ENCODE results near the gene RANGAP1. TPM values are rescaled to one million over a fixed set of nuclear protein-coding genes. Genes with fewer than 3 reads are reported as not detected.

The RANGAP1 gene
- total and polyA plus RNA-seq, 2 of the 4 experiments (the other 2 are of a cell fraction) = 71.2 to 148 TPM

DNA sequence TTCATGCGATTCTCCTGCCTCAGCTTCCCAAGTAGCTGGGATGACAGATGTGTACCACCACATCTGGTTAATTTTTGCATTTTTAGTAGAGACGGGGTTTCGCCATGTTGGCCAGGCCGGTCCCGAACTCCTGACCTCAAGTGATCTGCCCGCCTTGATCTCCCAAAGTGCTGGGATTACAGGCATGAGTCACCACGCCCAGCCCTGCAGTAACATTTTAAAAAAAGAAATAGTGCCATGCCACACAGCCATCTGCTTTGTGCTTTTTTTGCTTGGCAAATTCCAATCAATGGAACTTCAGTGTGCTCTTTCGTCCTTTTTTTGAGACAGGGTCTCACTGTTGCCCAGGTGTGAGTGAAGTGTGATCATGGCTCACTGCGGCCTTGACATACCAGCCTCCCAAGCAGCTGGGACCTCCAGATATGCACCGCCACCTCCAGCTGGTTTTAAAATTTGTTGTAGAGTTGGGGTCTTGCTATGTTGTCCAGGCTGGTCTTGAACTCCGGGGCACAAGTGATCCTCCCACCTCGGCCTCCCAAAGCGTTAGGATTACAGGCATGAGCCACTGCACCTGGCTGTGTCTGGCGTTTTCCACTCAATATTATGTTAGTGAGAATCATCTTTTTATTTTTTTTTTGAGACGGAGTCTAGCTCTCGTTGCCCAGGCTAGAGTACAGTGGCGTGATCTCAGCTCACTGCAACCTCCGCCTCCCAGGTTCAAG is 43.4 kb downstream of the RANGAP1 start:
- Histone ChIP-seq H3K4me1 (ENCODE audit: control insufficient read depth, insufficient read depth, low read length) (peaks cover 7% of the 10 kb centered on the region; the same call in 1 of the 2 replicates), H3K9me3 (ENCODE audit: control insufficient read depth, insufficient read depth, low read length) (no peaks in the 10 kb centered on the region), H2BK5ac (ENCODE audit: low read depth, low read length, poor library complexity, severe bottlenecking) (no peak overlapping the region), H3K36me3 (ENCODE audit: control insufficient read depth, insufficient read depth, low read length) (peaks cover 27% of the 10 kb centered on the region), H2BK120ac (ENCODE audit: low read depth, low read length) (no peak overlapping the region), H3K9ac (ENCODE audit: low read depth, low read length) (no peak overlapping the region), H4K5ac (ENCODE audit: low read depth, low read length) (no peak overlapping the region), H2AK9ac (replicated peaks; ENCODE audit: low read depth, low read length, poor library complexity) (peak overlapping the region; percentile 39), H3K4me3 (ENCODE audit: insufficient read depth, low read depth, low read length) (no peak overlapping the region), H3K4ac (ENCODE audit: low read depth, low read length) (no peak overlapping the region), H3K79me1 (ENCODE audit: low read depth in 1 of 2, low read length in 2 of 2) (peaks cover 0 to 11% of the 10 kb centered on the region in 2 experiments; a peak in 1 of 4 replicates), H3K4me2 (ENCODE audit: low read depth, low read length) (no peak overlapping the region), H3K23ac (ENCODE audit: low read depth, low read length) (no peak overlapping the region), H4K91ac (ENCODE audit: insufficient read depth, low read depth, low read length) (no peak overlapping the region), H2AK5ac (ENCODE audit: low read depth, low read length) (no peak overlapping the region), H3K56ac (ENCODE audit: extremely low read depth, insufficient read depth, low read length) (no peak overlapping the region), H3K14ac (replicated peaks; ENCODE audit: low read depth, low read length) (no peak overlapping the region), H3K27me3 (ENCODE audit: control insufficient read depth, insufficient read depth, low read length) (no peaks in the 10 kb centered on the region), H3K9me1 (ENCODE audit: insufficient read depth, low read length) (peaks cover 6% of the 10 kb centered on the region; the same call in 1 of the 2 replicates), H2AFZ (replicated peaks; ENCODE audit: low read length, poor library complexity) (peak overlapping the region; percentile 30), H2BK20ac (ENCODE audit: low read depth, low read length) (no peak overlapping the region), H2BK15ac (ENCODE audit: low read depth, low read length) (no peak overlapping the region), H3K27ac (ENCODE audit: insufficient read depth, low read length) (no peak overlapping the region), H4K20me1 (ENCODE audit: insufficient read depth, low read length) (peaks cover 17% of the 10 kb centered on the region), H3K18ac (ENCODE audit: low read depth, low read length) (no peak overlapping the region), H4K8ac (ENCODE audit: low read depth in 2 of 2, low read length in 2 of 2) (no peak overlapping the region)
- DNase-seq (no peak), ATAC-seq (ENCODE audit: low read depth) (no peak)
- intact Hi-C loops (cut with micrococcal nuclease) (no loop called here), dilution Hi-C loops (cut with HindIII; ENCODE audit: low sequenced_read_pairs, unreplicated experiment) (no loop called here), in situ Hi-C loops (cut with MboI; ENCODE audit: low sequenced_read_pairs) (no loop called here)
- no TSS peak for BruUV-seq (replicated peaks)
- TF ChIP-seq CEBPB (IDR thresholded peaks at IDR 0.05; ENCODE audit: low read depth, low read length) (no peak), MAFK (IDR thresholded peaks at IDR 0.05; ENCODE audit: low read depth, low read length) (no peak), MXI1 (IDR thresholded peaks at IDR 0.05; ENCODE audit: borderline replicate concordance, low read depth, low read length) (no peak), RCOR1 (IDR thresholded peaks at IDR 0.05; ENCODE audit: insufficient replicate concordance, low read length) (no peak), POLR2A (IDR thresholded peaks at IDR 0.05; ENCODE audit: low read depth, low read length) (no peak), CHD1 (IDR thresholded peaks at IDR 0.05; ENCODE audit: low read depth, low read length) (no peak), MAZ (IDR thresholded peaks at IDR 0.05; ENCODE audit: borderline replicate concordance, low read depth, low read length) (no peak), RFX5 (IDR thresholded peaks at IDR 0.05; ENCODE audit: low read depth, low read length) (no peak), SMC3 (IDR thresholded peaks at IDR 0.05; ENCODE audit: low read depth, low read length) (no peak), BHLHE40 (IDR thresholded peaks at IDR 0.05; ENCODE audit: low read depth, low read length) (no peak), RAD21 (IDR thresholded peaks at IDR 0.05; ENCODE audit: low read length) (no peak), NFE2L2 (IDR thresholded peaks at IDR 0.05; ENCODE audit: low read depth, low read length) (no peak), FOS (IDR thresholded peaks at IDR 0.05; ENCODE audit: low read depth, low read length) (no peak)
- TF ChIP-seq, protein P1, sequence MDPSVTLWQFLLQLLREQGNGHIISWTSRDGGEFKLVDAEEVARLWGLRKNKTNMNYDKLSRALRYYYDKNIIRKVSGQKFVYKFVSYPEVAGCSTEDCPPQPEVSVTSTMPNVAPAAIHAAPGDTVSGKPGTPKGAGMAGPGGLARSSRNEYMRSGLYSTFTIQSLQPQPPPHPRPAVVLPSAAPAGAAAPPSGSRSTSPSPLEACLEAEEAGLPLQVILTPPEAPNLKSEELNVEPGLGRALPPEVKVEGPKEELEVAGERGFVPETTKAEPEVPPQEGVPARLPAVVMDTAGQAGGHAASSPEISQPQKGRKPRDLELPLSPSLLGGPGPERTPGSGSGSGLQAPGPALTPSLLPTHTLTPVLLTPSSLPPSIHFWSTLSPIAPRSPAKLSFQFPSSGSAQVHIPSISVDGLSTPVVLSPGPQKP (IDR thresholded peaks at IDR 0.05; ENCODE audit: borderline replicate concordance, low read depth, low read length) = no peak
- TF ChIP-seq, protein P2, sequence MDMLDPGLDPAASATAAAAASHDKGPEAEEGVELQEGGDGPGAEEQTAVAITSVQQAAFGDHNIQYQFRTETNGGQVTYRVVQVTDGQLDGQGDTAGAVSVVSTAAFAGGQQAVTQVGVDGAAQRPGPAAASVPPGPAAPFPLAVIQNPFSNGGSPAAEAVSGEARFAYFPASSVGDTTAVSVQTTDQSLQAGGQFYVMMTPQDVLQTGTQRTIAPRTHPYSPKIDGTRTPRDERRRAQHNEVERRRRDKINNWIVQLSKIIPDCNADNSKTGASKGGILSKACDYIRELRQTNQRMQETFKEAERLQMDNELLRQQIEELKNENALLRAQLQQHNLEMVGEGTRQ (IDR thresholded peaks at IDR 0.05; ENCODE audit: low read depth, low read length) = no peak
- TF ChIP-seq, protein P3, sequence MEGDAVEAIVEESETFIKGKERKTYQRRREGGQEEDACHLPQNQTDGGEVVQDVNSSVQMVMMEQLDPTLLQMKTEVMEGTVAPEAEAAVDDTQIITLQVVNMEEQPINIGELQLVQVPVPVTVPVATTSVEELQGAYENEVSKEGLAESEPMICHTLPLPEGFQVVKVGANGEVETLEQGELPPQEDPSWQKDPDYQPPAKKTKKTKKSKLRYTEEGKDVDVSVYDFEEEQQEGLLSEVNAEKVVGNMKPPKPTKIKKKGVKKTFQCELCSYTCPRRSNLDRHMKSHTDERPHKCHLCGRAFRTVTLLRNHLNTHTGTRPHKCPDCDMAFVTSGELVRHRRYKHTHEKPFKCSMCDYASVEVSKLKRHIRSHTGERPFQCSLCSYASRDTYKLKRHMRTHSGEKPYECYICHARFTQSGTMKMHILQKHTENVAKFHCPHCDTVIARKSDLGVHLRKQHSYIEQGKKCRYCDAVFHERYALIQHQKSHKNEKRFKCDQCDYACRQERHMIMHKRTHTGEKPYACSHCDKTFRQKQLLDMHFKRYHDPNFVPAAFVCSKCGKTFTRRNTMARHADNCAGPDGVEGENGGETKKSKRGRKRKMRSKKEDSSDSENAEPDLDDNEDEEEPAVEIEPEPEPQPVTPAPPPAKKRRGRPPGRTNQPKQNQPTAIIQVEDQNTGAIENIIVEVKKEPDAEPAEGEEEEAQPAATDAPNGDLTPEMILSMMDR (conservative IDR thresholded peaks at IDR 0.05; ENCODE audit: low read depth, low read length) = no peak
- ChIA-PET POLR2A (ENCODE audit: unreplicated experiment) (no interaction called here), CTCF (no interaction called here)
- 100% methylated on average over 2 of the region's 18 CpGs; no CpG with 5 or more reads in 1 of the 2 experiments for WGBS, 2 experiments (ENCODE audit: extremely low coverage in 2 of 2, insufficient read length in 1 of 2)
